Measurements from ENCODE around the gene DNAH14. TPM values are rescaled to one million over a fixed set of nuclear protein-coding genes. Genes with fewer than 3 reads are reported as not detected.

DNAH14 gene
- total and polyA plus RNA-seq, 4 donors, result 2.7 to 19.8 (median 9.6) TPM

DNA sequence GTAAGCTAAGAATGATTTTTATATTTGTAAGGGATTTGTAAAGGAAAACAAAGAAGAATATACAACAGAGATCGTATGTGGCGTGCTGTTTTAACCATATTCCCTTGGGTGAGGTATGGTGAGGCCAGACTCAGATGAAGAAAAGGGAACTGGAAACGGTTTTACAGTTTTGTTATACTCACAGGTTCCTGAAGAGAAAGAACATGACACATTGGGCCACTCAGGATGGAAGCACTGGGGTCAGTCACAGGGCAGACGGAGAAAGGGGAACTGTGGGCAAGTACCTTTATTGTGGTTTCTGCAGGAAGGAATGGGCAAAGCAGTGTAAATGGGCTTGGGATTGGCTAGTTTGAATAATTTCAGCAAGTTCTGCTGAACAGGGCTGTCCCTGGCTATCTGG is 321.0 kb downstream of the DNAH14 start:
- no peak for DNase-seq (ENCODE audit: low spot score)
- Histone ChIP-seq H3K27me3 (ENCODE audit: control insufficient read depth in 4 of 4, insufficient read depth in 4 of 4, low read length in 3 of 4) (no peaks in the 10 kb centered on the region), H3K36me3 (ENCODE audit: control insufficient read depth in 4 of 4, insufficient read depth in 3 of 4, low read depth in 1 of 4, low read length in 3 of 4) (no peaks in the 10 kb centered on the region), H3K9me3 (ENCODE audit: control insufficient read depth in 4 of 4, low read length in 3 of 4) (no peaks in the 10 kb centered on the region), H3K4me1 (ENCODE audit: control insufficient read depth in 4 of 4, insufficient read depth in 4 of 4, low read length in 3 of 4) (no peaks in the 10 kb centered on the region), H3K4me3 (ENCODE audit: low read depth in 1 of 3, low read length in 3 of 3) (no peak overlapping the region), H3K9ac (ENCODE audit: low read depth in 1 of 2, low read length in 2 of 2) (no peak overlapping the region), H3K27ac (ENCODE audit: low read depth in 1 of 2, low read length in 2 of 2) (no peak overlapping the region)
- no peak for TF ChIP-seq ATF3 (IDR thresholded peaks at IDR 0.05)
- no peak for TF ChIP-seq MAX (IDR thresholded peaks at IDR 0.05)
- no peak for TF ChIP-seq SP1 (IDR thresholded peaks at IDR 0.05)
- TF ChIP-seq ZBTB33 (IDR thresholded peaks at IDR 0.05), result no peak
- TF ChIP-seq REST (IDR thresholded peaks at IDR 0.05), result no peak
- TF ChIP-seq RXRA (IDR thresholded peaks at IDR 0.05), result no peak
- TF ChIP-seq GABPA (IDR thresholded peaks at IDR 0.05 in 1 of 2, conservative IDR thresholded peaks at IDR 0.05 in 1 of 2), result no peak
- TF ChIP-seq FOXA1 (IDR thresholded peaks at IDR 0.05), result no peak
- TF ChIP-seq, protein P1, sequence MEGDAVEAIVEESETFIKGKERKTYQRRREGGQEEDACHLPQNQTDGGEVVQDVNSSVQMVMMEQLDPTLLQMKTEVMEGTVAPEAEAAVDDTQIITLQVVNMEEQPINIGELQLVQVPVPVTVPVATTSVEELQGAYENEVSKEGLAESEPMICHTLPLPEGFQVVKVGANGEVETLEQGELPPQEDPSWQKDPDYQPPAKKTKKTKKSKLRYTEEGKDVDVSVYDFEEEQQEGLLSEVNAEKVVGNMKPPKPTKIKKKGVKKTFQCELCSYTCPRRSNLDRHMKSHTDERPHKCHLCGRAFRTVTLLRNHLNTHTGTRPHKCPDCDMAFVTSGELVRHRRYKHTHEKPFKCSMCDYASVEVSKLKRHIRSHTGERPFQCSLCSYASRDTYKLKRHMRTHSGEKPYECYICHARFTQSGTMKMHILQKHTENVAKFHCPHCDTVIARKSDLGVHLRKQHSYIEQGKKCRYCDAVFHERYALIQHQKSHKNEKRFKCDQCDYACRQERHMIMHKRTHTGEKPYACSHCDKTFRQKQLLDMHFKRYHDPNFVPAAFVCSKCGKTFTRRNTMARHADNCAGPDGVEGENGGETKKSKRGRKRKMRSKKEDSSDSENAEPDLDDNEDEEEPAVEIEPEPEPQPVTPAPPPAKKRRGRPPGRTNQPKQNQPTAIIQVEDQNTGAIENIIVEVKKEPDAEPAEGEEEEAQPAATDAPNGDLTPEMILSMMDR (IDR thresholded peaks at IDR 0.05; ENCODE audit: low read depth, low read length, missing input control), result no peak
- no peak for TF ChIP-seq TAF1 (conservative IDR thresholded peaks at IDR 0.05)
- TF ChIP-seq RAD21 (IDR thresholded peaks at IDR 0.05), result no peak
- no peak for TF ChIP-seq HNF4G (IDR thresholded peaks at IDR 0.05)
- no peak for TF ChIP-seq NR2F2 (IDR thresholded peaks at IDR 0.05)
- no peak for TF ChIP-seq YY1 (IDR thresholded peaks at IDR 0.05)
- TF ChIP-seq JUND (IDR thresholded peaks at IDR 0.05), result no peak
- TF ChIP-seq HNF4A (conservative IDR thresholded peaks at IDR 0.05), result no peak
- 74% methylated on average over 4 of the region's 4 CpGs for WGBS

GRCh38 chr1:225253173-225253572 is 323.7 kb downstream of the DNAH14 start:
- Histone ChIP-seq H3K27me3 (ENCODE audit: control insufficient read depth in 4 of 4, insufficient read depth in 4 of 4, low read length in 3 of 4) (no peaks in the 10 kb centered on the region), H3K27ac (ENCODE audit: low read depth in 1 of 2, low read length in 2 of 2) (no peak overlapping the region), H3K9me3 (ENCODE audit: control insufficient read depth in 4 of 4, low read length in 3 of 4) (no peaks in the 10 kb centered on the region), H3K9ac (ENCODE audit: low read depth in 1 of 2, low read length in 2 of 2) (no peak overlapping the region), H3K36me3 (ENCODE audit: control insufficient read depth in 4 of 4, insufficient read depth in 3 of 4, low read depth in 1 of 4, low read length in 3 of 4) (no peaks in the 10 kb centered on the region), H3K4me3 (ENCODE audit: low read depth in 1 of 3, low read length in 3 of 3) (no peak overlapping the region), H3K4me1 (ENCODE audit: control insufficient read depth in 4 of 4, insufficient read depth in 4 of 4, low read length in 3 of 4) (no peaks in the 10 kb centered on the region)
- no peak for TF ChIP-seq NR2F2 (IDR thresholded peaks at IDR 0.05)
- TF ChIP-seq TAF1 (conservative IDR thresholded peaks at IDR 0.05), result no peak
- TF ChIP-seq SP1 (IDR thresholded peaks at IDR 0.05), result no peak
- no peak for TF ChIP-seq FOXA2 (IDR thresholded peaks at IDR 0.05)
- TF ChIP-seq, protein P1 (IDR thresholded peaks at IDR 0.05; ENCODE audit: low read depth, low read length, missing input control), result no peak
- TF ChIP-seq HNF4G (IDR thresholded peaks at IDR 0.05), result no peak
- no peak for TF ChIP-seq HNF4A (conservative IDR thresholded peaks at IDR 0.05)
- TF ChIP-seq FOXA1 (IDR thresholded peaks at IDR 0.05), result no peak
- TF ChIP-seq ATF3 (IDR thresholded peaks at IDR 0.05), result no peak
- TF ChIP-seq GABPA (IDR thresholded peaks at IDR 0.05 in 1 of 2, conservative IDR thresholded peaks at IDR 0.05 in 1 of 2), result no peak
- DNase-seq (ENCODE audit: low spot score), result no peak
- WGBS, result 85% methylated on average over 4 of the region's 4 CpGs
